Eye (tissue), 1 donor: ENCODE results near the gene ANKRD17.
"Not testable (repeated sequence)": the region's sequence is repeated elsewhere in the genome, so short reads cannot be mapped to it uniquely, and the experiment has no call there.

Source experiments
- DNase-seq: peaks from one replicate; pipeline ENCODE4 v3.0.0-alpha.2; 2015

Gene ANKRD17, protein sequence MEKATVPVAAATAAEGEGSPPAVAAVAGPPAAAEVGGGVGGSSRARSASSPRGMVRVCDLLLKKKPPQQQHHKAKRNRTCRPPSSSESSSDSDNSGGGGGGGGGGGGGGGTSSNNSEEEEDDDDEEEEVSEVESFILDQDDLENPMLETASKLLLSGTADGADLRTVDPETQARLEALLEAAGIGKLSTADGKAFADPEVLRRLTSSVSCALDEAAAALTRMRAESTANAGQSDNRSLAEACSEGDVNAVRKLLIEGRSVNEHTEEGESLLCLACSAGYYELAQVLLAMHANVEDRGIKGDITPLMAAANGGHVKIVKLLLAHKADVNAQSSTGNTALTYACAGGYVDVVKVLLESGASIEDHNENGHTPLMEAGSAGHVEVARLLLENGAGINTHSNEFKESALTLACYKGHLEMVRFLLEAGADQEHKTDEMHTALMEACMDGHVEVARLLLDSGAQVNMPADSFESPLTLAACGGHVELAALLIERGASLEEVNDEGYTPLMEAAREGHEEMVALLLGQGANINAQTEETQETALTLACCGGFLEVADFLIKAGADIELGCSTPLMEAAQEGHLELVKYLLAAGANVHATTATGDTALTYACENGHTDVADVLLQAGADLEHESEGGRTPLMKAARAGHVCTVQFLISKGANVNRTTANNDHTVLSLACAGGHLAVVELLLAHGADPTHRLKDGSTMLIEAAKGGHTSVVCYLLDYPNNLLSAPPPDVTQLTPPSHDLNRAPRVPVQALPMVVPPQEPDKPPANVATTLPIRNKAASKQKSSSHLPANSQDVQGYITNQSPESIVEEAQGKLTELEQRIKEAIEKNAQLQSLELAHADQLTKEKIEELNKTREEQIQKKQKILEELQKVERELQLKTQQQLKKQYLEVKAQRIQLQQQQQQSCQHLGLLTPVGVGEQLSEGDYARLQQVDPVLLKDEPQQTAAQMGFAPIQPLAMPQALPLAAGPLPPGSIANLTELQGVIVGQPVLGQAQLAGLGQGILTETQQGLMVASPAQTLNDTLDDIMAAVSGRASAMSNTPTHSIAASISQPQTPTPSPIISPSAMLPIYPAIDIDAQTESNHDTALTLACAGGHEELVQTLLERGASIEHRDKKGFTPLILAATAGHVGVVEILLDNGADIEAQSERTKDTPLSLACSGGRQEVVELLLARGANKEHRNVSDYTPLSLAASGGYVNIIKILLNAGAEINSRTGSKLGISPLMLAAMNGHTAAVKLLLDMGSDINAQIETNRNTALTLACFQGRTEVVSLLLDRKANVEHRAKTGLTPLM (N-terminal part only)

GRCh38 chr4:73258686-73259570 is at the start of gene ANKRD17:
ANKRD17 (minus strand) TSS chr4:73258798; CDS start chr4:73258668, 130 bp downstream.
- peak; percentile 98 for DNase-seq

DNA sequence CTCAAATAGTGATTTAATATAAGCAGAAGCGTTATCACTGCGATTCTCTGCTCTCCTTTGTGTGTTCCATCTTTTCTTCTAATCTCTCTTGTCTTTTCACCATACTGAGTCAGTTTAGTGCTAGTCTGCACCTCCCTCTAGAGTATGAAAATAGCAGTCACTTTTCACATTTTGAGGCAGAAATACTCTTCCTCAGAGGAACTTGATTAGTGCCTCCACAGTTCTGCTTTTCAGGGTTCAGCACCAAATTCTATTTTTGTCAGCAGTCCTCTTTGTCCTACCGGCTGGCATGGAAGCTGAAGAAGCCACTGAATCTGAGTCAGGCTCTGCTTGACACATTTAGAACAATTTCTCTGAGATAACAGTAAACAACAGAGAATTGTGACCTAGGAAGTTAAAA is 49.7 kb upstream of the ANKRD17 start:
- no peak for DNase-seq

GRCh38 chr4:73303711-73304110 is 45.1 kb upstream of the ANKRD17 start:
- no peak for DNase-seq

- no peak for DNase-seq
Observed at GRCh38 chr4:73299548-73300280, 41.1 kb upstream of the ANKRD17 start.

GRCh38 chr4:73292661-73293060 is 34.1 kb upstream of the ANKRD17 start:
- DNase-seq = not testable (repeated sequence)

GRCh38 chr4:73281982-73282381 is 23.4 kb upstream of the ANKRD17 start:
- DNase-seq = no peak

DNA sequence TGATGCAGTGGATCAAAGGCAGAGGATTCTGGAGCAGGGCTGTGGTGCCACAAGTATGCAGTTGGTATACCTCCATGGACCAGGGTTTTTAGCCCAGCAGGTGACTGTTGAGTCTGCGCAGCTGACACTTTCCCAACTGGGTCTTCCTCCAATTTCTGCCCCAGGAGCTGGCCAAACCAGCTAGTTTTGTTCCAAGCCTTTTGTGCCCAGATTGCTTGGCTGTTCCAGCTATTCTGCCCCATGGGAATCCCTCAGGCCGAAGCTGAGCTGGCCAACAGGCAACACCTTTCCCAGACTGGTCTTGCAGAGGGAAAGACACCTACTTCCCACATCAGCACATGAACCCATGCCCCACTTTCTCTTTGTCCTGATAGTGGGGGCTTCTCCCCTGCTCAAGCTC is 22.8 kb upstream of the ANKRD17 start:
- DNase-seq = no peak

- no peak for DNase-seq
Observed at GRCh38 chr4:73277201-73277600, 18.6 kb upstream of the ANKRD17 start.

DNA sequence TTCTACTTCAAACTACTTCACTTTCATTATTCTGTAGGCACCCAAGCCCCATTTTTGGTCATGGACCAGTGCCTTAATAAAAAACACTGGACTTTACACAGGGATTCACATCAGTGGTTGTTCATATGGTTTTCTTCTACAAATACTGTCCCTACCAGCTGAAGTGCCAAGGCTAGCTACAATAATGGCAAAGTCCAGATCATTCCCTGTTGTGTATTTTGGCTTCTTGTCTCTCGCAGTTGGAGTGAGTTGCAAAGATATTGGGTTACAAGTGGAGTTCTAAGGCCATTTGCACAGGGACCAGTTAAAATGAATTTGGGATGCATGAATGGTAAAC is 16.7 kb upstream of the ANKRD17 start:
- DNase-seq = no peak

- no peak for DNase-seq
Observed at GRCh38 chr4:73272816-73273215, 14.2 kb upstream of the ANKRD17 start.

DNA sequence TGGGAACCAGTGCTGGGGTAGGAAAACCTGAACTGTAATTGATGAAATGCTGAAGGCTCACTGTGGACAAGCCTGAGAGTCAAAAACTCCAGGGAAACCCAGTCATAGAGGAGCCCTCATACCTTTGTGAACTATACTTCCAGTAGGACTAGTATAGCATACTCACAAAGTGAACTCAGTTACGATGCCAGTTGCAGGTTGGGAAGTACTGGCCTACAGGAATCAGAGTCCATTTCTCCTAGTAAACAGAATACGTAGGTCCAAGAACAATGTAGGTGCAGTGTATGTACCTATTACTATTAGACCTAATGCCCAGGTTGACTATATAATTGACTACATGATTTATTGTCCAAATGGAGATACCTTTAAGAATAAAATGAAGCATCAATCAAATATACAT is 8.5 kb upstream of the ANKRD17 start:
- DNase-seq = no peak

DNA sequence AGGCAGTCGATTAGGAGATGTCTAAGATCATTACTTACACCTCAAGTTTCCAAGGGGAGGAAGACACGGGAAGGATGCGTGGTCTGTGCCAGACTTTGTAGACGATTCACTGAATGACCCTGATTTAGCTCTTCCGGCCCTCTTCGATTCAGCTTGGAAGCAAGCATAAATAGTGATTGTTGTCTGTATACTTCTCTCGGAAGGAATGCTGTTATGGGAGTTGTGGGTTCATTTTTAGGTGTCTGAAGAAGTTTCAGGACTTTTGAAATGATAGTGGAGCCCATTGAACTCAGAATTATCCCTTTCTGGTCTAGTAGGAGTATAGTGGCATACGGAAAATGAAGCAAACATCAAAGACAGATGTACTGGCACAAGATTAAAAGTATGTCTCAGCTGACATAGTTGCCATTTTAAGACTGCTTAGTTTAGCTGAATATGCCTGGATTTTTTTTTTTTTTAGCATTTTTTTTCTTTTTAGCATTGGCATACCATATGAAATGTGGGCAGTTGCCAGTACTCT is 1.0 kb upstream of the ANKRD17 start:
- DNase-seq = no peak

DNA sequence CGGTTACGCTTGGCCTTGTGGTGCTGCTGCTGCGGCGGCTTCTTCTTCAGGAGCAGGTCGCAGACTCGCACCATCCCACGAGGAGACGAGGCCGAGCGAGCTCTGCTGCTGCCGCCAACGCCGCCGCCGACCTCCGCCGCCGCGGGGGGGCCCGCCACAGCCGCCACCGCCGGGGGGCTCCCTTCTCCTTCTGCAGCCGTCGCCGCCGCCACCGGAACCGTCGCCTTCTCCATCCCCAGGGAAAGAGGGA is 237 bp downstream of the ANKRD17 start:
- DNase-seq = no peak

DNA sequence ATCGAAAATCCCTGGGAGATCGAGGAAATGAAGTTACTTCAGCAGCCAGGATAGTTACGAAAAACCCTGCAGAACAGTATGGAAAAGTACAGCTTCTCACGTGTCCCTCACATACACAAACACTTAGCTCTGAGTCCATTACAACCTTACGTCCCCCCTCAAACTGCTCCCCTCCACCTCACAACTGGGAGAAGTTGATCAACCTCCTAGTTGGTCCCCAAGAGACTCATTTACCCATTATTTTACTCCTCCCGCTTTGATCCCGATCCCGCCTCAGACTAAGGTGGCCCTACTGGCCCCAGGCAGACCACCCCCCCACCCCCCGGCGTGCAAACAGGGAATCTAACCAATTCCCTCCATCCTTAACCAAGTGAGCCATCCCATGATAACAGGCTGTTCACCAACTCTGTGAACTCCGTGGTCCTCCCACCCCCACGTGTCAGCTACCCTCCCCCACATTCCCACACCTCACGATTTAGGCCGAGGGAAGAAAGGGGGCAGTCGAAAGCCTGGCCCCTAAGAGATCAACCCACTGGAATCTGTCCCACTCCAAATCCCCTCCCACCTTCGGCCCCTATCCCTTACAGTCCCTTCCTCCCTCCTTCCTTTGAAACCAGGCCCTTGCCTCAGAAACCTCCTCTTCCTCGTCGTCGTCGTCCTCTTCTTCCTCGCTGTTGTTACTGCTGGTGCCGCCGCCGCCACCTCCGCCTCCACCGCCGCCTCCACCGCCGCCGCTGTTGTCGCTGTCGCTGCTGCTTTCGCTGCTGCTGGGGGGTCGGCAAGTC is 755 bp downstream of the ANKRD17 start:
- peak; percentile 84 for DNase-seq

DNA sequence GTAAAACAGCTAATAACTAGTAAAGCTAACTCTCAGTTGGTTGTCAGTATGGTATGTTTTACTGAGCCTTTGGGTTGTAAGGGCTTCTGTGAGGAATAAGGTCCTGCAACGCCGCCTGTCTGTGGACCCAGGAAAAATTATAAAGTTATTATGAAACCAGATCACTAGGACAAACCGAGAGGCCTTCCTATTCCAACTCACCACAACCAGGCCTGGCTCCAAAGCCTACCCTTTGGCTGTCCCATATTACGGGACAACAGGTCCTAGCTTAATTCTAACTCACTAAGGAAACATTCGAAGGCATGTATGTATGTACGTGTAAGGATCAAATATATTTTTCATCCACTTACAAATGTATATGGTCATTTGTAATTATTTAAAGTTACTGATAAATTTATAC is 1.4 kb downstream of the ANKRD17 start:
- DNase-seq = peak; percentile 90

DNA sequence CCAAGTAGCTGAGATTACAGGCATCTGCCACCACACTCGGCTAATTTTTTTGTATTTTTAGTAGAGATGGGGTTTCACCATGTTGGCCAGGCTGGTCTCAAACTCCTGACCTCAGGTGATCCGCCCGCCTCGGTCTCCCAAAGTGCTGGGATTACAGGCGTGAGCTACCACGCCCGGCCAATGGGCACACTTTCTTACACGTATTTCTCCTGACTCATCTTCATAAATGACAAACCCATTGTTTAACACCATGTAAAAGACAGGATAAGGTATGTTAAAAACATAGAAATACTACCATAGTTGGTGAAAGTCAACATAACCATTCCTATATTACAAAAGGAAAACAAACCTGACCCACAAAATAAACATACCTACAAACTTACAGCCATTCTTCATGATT is 2.8 kb downstream of the ANKRD17 start:
- DNase-seq = not testable (repeated sequence)

DNA sequence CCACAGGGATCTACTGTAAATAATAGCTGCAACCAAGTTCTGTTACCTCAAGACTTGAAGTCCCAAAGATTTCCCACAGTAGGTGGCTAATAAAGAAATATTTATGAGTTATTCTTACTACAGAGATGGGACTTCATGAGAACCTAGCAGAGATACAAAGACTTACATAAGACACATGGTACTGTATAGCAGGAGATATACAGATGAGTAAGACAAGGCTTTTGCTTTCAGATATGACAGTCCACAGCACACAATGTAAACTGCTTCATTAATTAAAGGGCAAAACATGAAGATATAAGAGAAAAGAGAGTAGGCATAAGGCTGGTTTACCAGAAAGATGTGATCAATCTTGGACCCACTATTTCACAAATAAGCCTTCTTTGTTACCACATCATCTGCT is 6.6 kb downstream of the ANKRD17 start:
- no peak for DNase-seq

- no peak for DNase-seq
Observed at GRCh38 chr4:73251384-73251783, 7.2 kb downstream of the ANKRD17 start.

- no peak for DNase-seq
Observed at GRCh38 chr4:73250642-73251041, 8.0 kb downstream of the ANKRD17 start.

DNA sequence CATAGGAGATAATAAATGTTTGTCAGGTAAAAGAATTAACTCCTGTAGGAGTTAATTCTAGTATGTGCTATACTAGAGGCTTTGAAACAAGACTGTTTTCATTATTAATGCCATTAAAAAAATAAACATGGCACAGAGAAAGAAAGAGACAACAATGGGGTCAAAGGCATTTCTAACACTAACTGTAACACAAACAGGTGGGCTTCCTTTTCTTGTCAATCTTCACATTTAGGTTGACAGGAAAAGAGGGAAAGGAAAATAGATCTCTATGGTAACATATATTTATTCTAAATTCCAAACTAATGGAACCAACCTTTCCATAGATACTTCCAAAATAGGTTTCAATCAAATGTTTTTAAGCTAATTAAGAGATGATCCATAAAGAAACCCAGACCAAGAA is 9.8 kb downstream of the ANKRD17 start:
- no peak for DNase-seq

- DNase-seq = no peak
Observed at GRCh38 chr4:73248416-73248815, 10.2 kb downstream of the ANKRD17 start.
